ENCODE measurements around the gene TMED6.

DNA sequence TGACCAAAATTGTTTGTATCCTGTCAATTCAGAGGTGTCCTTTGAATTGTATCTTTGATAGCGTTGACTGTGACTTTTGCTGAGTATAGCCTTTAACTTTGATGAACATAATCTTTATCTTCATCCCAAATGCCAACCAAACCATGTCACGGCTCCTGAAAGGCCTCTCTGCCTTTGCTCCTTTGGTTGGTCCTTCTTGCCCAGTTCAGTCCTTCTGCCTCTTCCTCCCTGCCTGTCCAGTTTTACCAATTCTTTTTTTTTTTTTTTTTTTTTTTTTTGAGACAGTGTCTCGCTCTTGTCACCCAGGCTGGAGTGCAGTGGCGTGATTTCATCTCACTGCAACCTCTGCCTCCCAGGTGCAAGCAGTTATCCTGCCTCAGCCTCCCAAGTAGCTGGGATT lies 53.3 kb downstream of the TMED6 start:
- no peak for TF ChIP-seq POLR2AphosphoS5 (IDR thresholded peaks at IDR 0.05; ENCODE audit: insufficient read depth in 1 of 2, low read depth in 1 of 2)
- TF ChIP-seq POLR2A (IDR thresholded peaks at IDR 0.05) = no peak

Measured in vagina (tissue), 2 donors.